Adipocyte (in vitro differentiated cells): ENCODE measurements around the gene CD99.
A peak's percentile ranks its signal among the peaks of the same experiment; 100 is the strongest.

ENCODE experiments used
- DNase-seq: peaks from one replicate; pipeline ENCODE4 v3.0.0-alpha.2; 2015; ENCODE audit warnings: low read depth
- H3K27me3 ChIP-seq: replicated peaks from 2 replicates; pipeline ENCODE4 v1.7.0; 2013; ENCODE audit warnings: mild to moderate bottlenecking, low read length, moderate library complexity; ENCODE audit not compliant: control insufficient read depth, insufficient read depth
- H3K36me3 ChIP-seq: 2 replicates; pipeline ENCODE4 v1.7.0; 2013; ENCODE audit warnings: low read length, mild to moderate bottlenecking, moderate library complexity; ENCODE audit not compliant: control insufficient read depth, insufficient read depth, severe bottlenecking
- H3K4me1 ChIP-seq: 2 replicates; pipeline ENCODE4 v1.7.0; 2013; ENCODE audit warnings: mild to moderate bottlenecking, low read length, moderate library complexity; ENCODE audit not compliant: control insufficient read depth, insufficient read depth
- H3K4me3 ChIP-seq: 2 replicates; pipeline ENCODE4 v1.7.0; 2013; ENCODE audit warnings: mild to moderate bottlenecking, low read length, moderate library complexity
- H3K9ac ChIP-seq: 2 replicates; pipeline ENCODE4 v1.7.0; 2013; ENCODE audit warnings: mild to moderate bottlenecking, low read length, moderate library complexity
- H3K9me3 ChIP-seq: 2 replicates; pipeline ENCODE4 v1.7.0; 2013; ENCODE audit warnings: mild to moderate bottlenecking, low read length, moderate library complexity; ENCODE audit not compliant: control insufficient read depth

The CD99 gene

DNA sequence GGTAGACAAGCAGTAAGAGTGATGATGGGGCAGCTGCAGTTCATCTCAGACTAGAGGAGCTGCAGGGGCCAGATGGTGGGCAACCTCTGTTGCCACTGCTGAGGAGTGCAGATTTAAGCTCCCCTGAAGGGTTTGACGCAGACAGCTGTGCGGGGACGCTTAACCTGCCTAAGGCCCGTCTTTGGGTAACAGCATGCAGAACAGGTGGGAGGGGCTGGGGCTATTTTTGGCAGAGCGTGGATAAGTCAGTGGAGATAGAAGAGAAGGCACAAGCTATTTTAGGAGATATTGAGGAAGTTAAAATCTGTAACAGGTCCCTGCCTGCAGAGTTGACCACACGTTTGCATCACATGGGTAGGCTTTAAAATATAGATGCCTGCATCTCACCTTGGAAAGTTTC, 10.5 kb downstream of the CD99 start:
- DNase-seq, result no peak
- Histone ChIP-seq H3K36me3 (peaks cover 16% of the 10 kb centered on the region), H3K4me1 (peaks cover 44% of the 10 kb centered on the region), H3K27me3 (no peaks in the 10 kb centered on the region), H3K9ac (no peak overlapping the region), H3K4me3 (no peak overlapping the region), H3K9me3 (no peaks in the 10 kb centered on the region)

DNA sequence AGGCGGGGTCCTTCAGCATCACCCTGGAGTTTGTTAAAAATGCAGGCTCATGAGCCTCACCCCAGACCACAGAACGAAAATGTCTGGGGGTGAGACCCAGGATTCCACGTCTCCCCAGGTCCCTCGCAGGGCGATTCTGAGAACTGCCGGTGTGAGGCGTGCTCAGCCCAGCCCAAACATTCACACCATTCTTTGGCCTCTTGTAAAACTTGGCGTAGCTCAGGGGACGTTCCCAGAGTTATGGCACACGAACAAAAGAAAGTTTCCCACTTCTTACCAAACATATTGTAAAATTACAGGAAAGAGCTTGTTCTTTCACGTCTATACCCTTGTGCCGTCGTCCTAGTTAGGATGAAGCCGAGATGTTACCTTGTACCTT, 12.9 kb downstream of the CD99 start:
- Histone ChIP-seq H3K27me3 (no peaks in the 10 kb centered on the region), H3K9me3 (no peaks in the 10 kb centered on the region), H3K9ac (peak overlapping the region; percentile 1), H3K4me3 (no peak overlapping the region), H3K4me1 (peaks cover 47% of the 10 kb centered on the region), H3K36me3 (peaks cover 11% of the 10 kb centered on the region)
- no peak for DNase-seq

DNA sequence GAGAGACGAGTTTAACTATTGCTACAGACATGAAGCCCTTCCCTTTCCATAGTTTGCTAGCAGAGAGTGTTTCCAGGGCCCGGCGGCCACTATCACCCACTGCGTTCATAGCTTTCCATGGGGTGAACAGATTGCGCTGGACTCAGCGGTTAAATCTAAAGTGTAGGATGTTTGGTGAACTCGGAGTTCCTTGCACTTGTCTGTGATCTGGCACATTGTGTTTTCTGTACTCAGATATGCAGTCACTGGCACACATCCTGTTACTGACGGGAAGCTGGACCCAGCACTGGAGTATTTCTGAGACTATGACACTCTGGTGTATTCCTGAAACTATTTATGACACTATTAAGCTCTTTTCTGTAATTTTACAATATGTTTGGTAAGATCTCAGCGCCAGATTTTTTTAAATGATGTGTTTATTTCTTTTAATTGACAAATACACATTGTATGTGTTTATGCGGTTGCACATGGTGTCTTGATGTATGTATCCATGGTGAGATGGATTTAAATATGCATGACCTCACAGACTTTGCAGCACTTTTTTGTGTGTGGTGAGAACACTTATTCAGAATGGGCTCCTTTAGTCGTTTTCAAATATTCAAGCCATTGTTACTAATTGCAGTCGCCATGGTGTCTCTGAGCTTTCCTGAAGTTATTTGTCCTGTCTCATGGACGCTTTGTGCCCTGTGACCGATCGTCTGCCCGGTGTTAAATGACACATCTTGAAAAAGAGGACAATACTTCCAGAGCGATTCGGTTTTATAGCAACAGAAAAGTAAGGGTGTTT, 14.1 kb downstream of the CD99 start:
- DNase-seq, result no peak
- no peaks in the 10 kb centered on the region for H3K27me3 ChIP-seq
- no peak overlapping the region for H3K4me3 ChIP-seq
- no peak overlapping the region for H3K9ac ChIP-seq
- H3K9me3 ChIP-seq, result no peaks in the 10 kb centered on the region
- H3K4me1 ChIP-seq, result peaks cover 56% of the 10 kb centered on the region
- H3K36me3 ChIP-seq, result peaks cover 12% of the 10 kb centered on the region

DNA sequence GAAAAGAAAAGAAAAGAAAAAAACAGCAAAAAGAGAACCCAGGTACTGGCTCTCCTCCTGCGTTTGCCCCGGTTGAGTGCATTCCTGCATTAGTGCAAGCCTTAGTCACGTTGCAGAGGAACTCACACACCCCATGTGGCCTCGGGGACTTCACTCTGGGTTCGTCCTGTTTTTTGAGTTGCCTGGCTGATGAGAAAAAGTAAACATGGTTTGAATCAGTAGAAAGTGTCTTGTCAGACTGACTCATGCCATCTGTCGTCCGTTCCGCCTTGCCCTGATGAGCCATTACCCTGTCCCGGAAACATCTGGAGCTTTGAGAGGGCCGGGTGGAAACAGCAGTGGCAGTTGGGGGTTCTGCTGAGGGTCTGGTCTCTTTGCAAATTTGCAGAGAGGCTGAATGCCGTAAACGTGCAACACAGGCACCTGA, 16.3 kb downstream of the CD99 start:
- peak; percentile 90 for DNase-seq
- Histone ChIP-seq H3K9me3 (no peaks in the 10 kb centered on the region), H3K4me3 (peak overlapping the region; percentile 45), H3K27me3 (no peaks in the 10 kb centered on the region), H3K9ac (peak overlapping the region; percentile 27), H3K4me1 (peaks cover 62% of the 10 kb centered on the region), H3K36me3 (peaks cover 13% of the 10 kb centered on the region)

DNA sequence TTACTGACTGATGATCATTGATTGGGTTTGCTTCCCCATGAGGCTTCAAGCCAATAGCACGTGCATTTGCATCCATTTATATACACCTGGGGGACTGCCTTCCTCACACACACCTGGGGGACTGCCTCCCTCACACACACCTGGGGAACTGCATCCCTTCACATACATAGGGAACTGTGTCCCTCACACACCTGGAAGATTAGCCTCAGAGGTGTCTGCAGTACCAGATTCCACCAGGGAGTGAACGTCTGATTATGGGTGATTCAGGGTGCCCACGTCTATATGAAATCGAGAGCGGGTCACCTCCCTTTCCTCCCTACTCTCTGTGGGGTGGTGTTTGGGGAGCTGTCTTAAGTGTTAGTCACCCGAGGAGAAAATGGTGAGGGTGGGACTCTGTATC, 16.9 kb downstream of the CD99 start:
- Histone ChIP-seq H3K9ac (no peak overlapping the region), H3K27me3 (no peaks in the 10 kb centered on the region), H3K36me3 (peaks cover 20% of the 10 kb centered on the region), H3K4me1 (peaks cover 62% of the 10 kb centered on the region), H3K9me3 (no peaks in the 10 kb centered on the region), H3K4me3 (peak overlapping the region; percentile 45)
- DNase-seq, result no peak

DNA sequence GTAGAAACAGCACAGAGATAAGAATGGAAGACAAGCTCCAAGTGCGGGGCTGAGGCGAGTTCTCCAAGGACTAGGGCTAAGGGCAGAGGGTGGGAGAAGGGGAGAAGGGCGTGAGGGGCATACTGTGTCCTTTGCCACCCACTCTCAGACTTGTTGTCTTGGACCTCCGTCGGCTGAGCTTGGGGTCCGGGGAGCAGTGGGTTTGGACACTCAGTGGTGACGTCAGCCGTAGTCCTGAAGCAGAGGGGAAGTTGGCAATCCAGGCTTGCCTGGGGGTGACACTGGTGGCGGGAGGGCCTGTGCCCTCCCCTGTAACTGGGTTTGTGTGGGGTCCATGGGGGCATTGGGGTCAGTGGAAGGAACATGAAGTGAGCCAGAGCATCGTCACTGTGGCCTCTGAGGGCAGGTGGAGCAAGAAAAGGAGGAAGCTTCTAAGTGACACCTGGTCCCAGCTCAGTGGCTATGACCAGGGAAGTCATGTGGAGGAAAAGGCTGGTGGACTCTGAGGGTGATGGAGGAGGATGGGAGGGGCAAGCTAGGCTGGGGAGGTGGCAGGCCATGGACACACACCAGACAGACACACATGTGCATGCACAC, 17.6 kb downstream of the CD99 start:
- Histone ChIP-seq H3K4me3 (no peak overlapping the region), H3K9me3 (no peaks in the 10 kb centered on the region), H3K4me1 (peaks cover 60% of the 10 kb centered on the region), H3K9ac (no peak overlapping the region), H3K36me3 (peaks cover 26% of the 10 kb centered on the region), H3K27me3 (no peaks in the 10 kb centered on the region)
- DNase-seq, result no peak

DNA sequence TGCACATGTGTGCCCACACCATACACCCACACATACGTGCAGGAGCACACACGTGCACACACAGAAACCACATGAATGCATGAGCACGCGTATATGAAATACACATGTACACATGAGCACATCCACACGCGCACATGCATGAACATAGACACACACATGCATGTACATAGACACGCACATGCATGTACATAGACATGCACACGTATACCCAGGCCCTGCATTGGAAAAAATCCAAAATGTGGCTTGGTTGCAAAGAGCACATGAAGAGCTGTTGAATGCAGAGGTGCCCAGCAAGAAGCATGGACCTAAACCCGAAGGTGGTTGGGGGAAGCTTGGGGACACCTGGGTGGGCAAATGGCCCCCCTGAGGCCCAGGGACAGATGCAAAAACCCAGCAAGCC, 18.5 kb downstream of the CD99 start:
- H3K9ac ChIP-seq, result peak overlapping the region; percentile 67
- no peak for DNase-seq
- H3K4me3 ChIP-seq, result peak overlapping the region; percentile 67
- no peaks in the 10 kb centered on the region for H3K27me3 ChIP-seq
- H3K36me3 ChIP-seq, result peaks cover 30% of the 10 kb centered on the region
- peaks cover 51% of the 10 kb centered on the region for H3K4me1 ChIP-seq
- H3K9me3 ChIP-seq, result no peaks in the 10 kb centered on the region

DNA sequence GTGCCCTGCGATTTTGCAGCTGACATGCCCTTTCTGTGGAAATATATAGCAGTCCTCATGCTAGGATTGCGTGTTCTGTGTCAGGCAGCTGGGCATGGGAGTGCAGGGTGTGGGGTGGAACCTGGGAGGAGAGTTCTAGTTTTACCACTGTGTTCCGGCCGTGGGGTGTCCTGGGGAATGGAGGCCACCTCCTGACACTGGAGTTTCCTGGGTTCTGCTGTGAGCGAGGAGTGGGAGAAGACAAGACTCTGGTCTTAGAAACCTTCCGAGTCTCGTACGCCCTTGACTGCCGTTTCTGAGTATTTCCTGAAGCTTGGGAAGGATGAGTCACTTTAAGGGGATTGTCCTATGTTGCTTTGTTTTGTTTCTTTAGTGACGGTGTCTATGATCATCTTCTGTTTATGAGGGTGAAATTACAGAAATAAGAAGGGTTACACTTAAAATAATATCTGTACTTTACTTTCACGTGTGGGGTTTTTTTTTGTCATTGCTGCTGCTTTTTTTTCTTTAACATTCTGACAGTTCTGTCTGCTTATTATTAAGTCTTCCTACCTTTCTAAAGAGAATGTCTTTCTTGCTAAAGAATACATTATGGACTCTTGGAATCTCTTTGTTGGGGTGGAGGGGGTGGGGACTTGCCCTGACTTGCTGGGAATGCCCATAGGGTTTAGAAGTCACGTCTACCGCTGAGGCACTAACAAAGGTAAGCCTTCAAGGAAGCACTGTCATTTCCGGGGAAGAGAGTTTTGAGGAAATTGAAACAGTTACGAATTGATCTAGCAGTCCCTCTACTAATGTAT, 19.1 kb downstream of the CD99 start:
- peak overlapping the region; percentile 67 for H3K9ac ChIP-seq
- no peaks in the 10 kb centered on the region for H3K27me3 ChIP-seq
- H3K4me3 ChIP-seq, result peak overlapping the region; percentile 67
- peaks cover 44% of the 10 kb centered on the region for H3K4me1 ChIP-seq
- H3K36me3 ChIP-seq, result peaks cover 36% of the 10 kb centered on the region
- DNase-seq, result peak; percentile 81
- no peaks in the 10 kb centered on the region for H3K9me3 ChIP-seq

DNA sequence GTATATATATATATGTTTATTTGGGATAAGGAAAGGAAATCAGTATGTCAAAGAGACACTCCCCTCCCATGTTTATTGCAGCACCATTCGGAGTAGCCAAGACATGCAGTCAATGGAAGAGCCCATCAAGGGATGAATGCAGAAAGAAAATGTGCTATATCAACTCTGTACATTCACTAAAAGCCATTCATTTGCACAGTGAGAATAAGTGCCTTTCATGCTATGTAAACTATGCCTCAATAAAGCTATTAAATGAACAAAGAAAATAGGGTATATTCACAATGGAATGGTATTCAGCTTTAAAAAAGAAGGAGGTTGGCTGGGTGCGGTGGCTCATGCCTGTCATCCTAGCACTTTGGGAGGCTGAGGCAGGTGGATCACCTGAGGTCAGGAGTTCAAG, 20.3 kb downstream of the CD99 start:
- Histone ChIP-seq H3K9me3 (no peaks in the 10 kb centered on the region), H3K36me3 (peaks cover 46% of the 10 kb centered on the region), H3K9ac (no peak overlapping the region), H3K4me1 (peaks cover 36% of the 10 kb centered on the region), H3K27me3 (no peaks in the 10 kb centered on the region), H3K4me3 (no peak overlapping the region)
- no peak for DNase-seq

DNA sequence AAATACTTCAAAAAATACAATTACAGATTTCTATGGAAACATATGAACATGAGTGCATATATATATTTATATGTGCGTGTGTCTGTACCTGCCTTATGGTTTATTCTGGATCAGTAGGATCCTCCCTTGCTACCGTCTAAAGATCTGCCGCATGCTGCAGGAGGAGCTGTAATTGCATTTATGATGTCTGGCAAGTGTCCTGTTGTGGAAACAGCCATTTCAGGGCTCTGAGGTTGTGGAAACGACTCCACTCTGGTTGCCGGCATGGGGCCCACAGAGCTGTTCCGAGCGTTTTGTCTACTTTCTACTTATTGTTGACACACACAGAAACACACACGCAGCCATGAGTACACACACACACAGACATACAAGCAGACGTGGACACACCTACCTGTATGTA, 21.3 kb downstream of the CD99 start:
- H3K36me3 ChIP-seq, result peaks cover 55% of the 10 kb centered on the region

More for the DNA sequence above, 21.3 kb downstream of the CD99 start:
- H3K4me1 ChIP-seq, result peaks cover 27% of the 10 kb centered on the region
- H3K9ac ChIP-seq, result no peak overlapping the region
- DNase-seq, result no peak
- H3K27me3 ChIP-seq, result no peaks in the 10 kb centered on the region
- no peaks in the 10 kb centered on the region for H3K9me3 ChIP-seq
- H3K4me3 ChIP-seq, result no peak overlapping the region
